GM08714 (cell line): ENCODE data around the gene PPRC1.
"Not testable (repeated sequence)": the region's sequence is repeated elsewhere in the genome, so short reads cannot be mapped to it uniquely, and the experiment has no call there.

ENCODE experiments used
- H3K4me3 ChIP-seq: fragments of 200-500 bp; sonication (Bioruptor generic); 2 replicates; pipeline ENCODE4 v1.5.1; 2014; ENCODE audit warnings: mild to moderate bottlenecking, low read length, inconsistent platforms
- ZNF274 ChIP-seq: IDR thresholded peaks from 2 replicates; pipeline ENCODE4 v1.6.1; 2012; ENCODE audit warnings: mild to moderate bottlenecking, low read depth, low read length

PPRC1 gene

GRCh38 chr10:102184606-102185005 is 51.8 kb downstream of the PPRC1 start:
- H3K4me3 ChIP-seq: no peak overlapping the region
- no peak for TF ChIP-seq ZNF274

GRCh38 chr10:102185272-102185671 is 52.4 kb downstream of the PPRC1 start:
- H3K4me3 ChIP-seq: no peak overlapping the region
- TF ChIP-seq ZNF274: no peak

GRCh38 chr10:102185811-102186527 is 53.1 kb downstream of the PPRC1 start:
- H3K4me3 ChIP-seq: no peak overlapping the region
- no peak for TF ChIP-seq ZNF274

- no peak overlapping the region for H3K4me3 ChIP-seq
- TF ChIP-seq ZNF274: no peak
These were observed 55.6 kb downstream of the PPRC1 start for GRCh38 chr10:102188298-102188940.

- H3K4me3 ChIP-seq: not testable (repeated sequence)
These were observed 56.4 kb downstream of the PPRC1 start for GRCh38 chr10:102188941-102189898.

- TF ChIP-seq ZNF274: no peak
- H3K4me3 ChIP-seq: no peak overlapping the region
These were observed 59.1 kb downstream of the PPRC1 start for GRCh38 chr10:102191956-102192355.

- TF ChIP-seq ZNF274: no peak
- H3K4me3 ChIP-seq: no peak overlapping the region
These were observed 62.5 kb downstream of the PPRC1 start for GRCh38 chr10:102195296-102195870.

GRCh38 chr10:102196893-102197292 is 64.1 kb downstream of the PPRC1 start:
- TF ChIP-seq ZNF274: no peak
- H3K4me3 ChIP-seq: no peak overlapping the region

GRCh38 chr10:102198027-102198426 is 65.2 kb downstream of the PPRC1 start:
- no peak overlapping the region for H3K4me3 ChIP-seq
- TF ChIP-seq ZNF274: no peak
